CD14-positive monocyte (primary cell): ENCODE results near the gene TJP2. TPM values are rescaled to one million over a fixed set of nuclear protein-coding genes. Genes with fewer than 3 reads are reported as not detected.

Source experiments
- DNase-seq, 3 donors: peaks; one replicate each; pipeline ENCODE4 v3.0.0-alpha.2; 2011 to 2022
- H2AFZ ChIP-seq: 2 replicates; pipeline ENCODE4 v1.6.0; 2012; ENCODE audit warnings: mild to moderate bottlenecking, low read depth, low read length, inconsistent platforms; ENCODE audit not compliant: insufficient read depth, poor library complexity, severe bottlenecking
- H3K27ac ChIP-seq, 2 donors: 1 replicate in 1 of 2; 2 replicates in 1 of 2; pipeline ENCODE4 v1.5.1; 2012 to 2013; ENCODE audit warnings: low read length in 2 of 2, control low read depth in 1 of 2, inconsistent platforms in 1 of 2, low read depth in 1 of 2, mild to moderate bottlenecking in 1 of 2
- H3K27me3 ChIP-seq, 2 donors: one replicate each; pipeline versions ENCODE4 v1.6.0 to v1.6.1; 2011 to 2013; ENCODE audit warnings: low read length in 2 of 2; ENCODE audit not compliant: control insufficient read depth in 2 of 2, insufficient read depth in 2 of 2
- H3K36me3 ChIP-seq, 2 donors: replicated peaks in 1 of 2; 1 replicate in 1 of 2; 2 replicates in 1 of 2; pipeline versions ENCODE4 v1.5.1 to v1.6.1; 2012 to 2013; ENCODE audit warnings: low read length in 2 of 2, control low read depth in 1 of 2, inconsistent platforms in 1 of 2, mild to moderate bottlenecking in 1 of 2; ENCODE audit not compliant: insufficient read depth in 2 of 2, control insufficient read depth in 1 of 2
- H3K4me1 ChIP-seq, 2 donors: 1 replicate in 1 of 2; 2 replicates in 1 of 2; pipeline versions ENCODE4 v1.5.1 to v1.6.1; 2012 to 2013; ENCODE audit warnings: low read length in 2 of 2, control low read depth in 1 of 2, inconsistent platforms in 1 of 2, mild to moderate bottlenecking in 1 of 2, moderate library complexity in 1 of 2; ENCODE audit not compliant: insufficient read depth in 2 of 2, control insufficient read depth in 1 of 2
- H3K4me2 ChIP-seq: replicated peaks from 2 replicates; pipeline ENCODE3; 2012; ENCODE audit warnings: low read length, moderate library complexity, mild to moderate bottlenecking; ENCODE audit not compliant: poor library complexity, severe bottlenecking; ENCODE audit errors: extremely low read depth
- H3K4me3 ChIP-seq, 3 experiments: fragments of 200-600 bp in 1 of 3; sonication (generic) in 1 of 3; replicated peaks in 1 of 3; 1 replicate in 2 of 3; 2 replicates in 1 of 3; pipeline ENCODE4 v1.5.1; 2011 to 2013; ENCODE audit warnings: low read length in 3 of 3, mild to moderate bottlenecking in 3 of 3, control low read depth in 2 of 3, low read depth in 2 of 3, inconsistent platforms in 1 of 3, moderate library complexity in 1 of 3
- H3K79me2 ChIP-seq: 2 replicates; pipeline ENCODE4 v1.6.0; 2012; ENCODE audit warnings: mild to moderate bottlenecking, control low read depth, inconsistent platforms, low read length, moderate library complexity; ENCODE audit not compliant: insufficient read depth
- H3K9ac ChIP-seq: 2 replicates; pipeline ENCODE4 v1.6.0; 2017; ENCODE audit warnings: low read length, mild to moderate bottlenecking; ENCODE audit not compliant: insufficient read depth, poor library complexity, severe bottlenecking
- H3K9me3 ChIP-seq, 2 donors: replicated peaks in 1 of 2; 1 replicate in 1 of 2; 2 replicates in 1 of 2; pipeline versions ENCODE4 v1.5.1 to v1.6.1; 2012 to 2013; ENCODE audit warnings: low read length in 2 of 2, control low read depth in 1 of 2; ENCODE audit not compliant: control insufficient read depth in 1 of 2, insufficient read depth in 1 of 2
- H4K20me1 ChIP-seq: 2 replicates; pipeline ENCODE4 v1.6.0; 2012; ENCODE audit warnings: mild to moderate bottlenecking, low read length, control low read depth, moderate library complexity; ENCODE audit not compliant: insufficient read depth
- H3K27ac Mint-ChIP-seq, 7 donors: one replicate each; pipeline ENCODE4 v1.8.0; 2020; ENCODE audit warnings: mild to moderate bottlenecking in 7 of 7, mixed read lengths in 7 of 7, moderate library complexity in 6 of 7, inconsistent platforms in 2 of 7
- H3K27me3 Mint-ChIP-seq, 3 donors: one replicate each; pipeline ENCODE4 v1.8.0; 2021 to 2022; ENCODE audit warnings: low read depth in 3 of 3, mild to moderate bottlenecking in 3 of 3, mixed read lengths in 3 of 3, moderate library complexity in 3 of 3, inconsistent platforms in 1 of 3
- H3K36me3 Mint-ChIP-seq, 2 donors: one replicate each; pipeline ENCODE4 v1.8.0; 2020; ENCODE audit warnings: mixed read lengths in 2 of 2, inconsistent platforms in 1 of 2, mild to moderate bottlenecking in 1 of 2
- H3K4me1 Mint-ChIP-seq: one replicate; pipeline ENCODE4 v1.8.0; 2020; ENCODE audit warnings: mild to moderate bottlenecking, mixed read lengths
- H3K4me3 Mint-ChIP-seq, 2 donors: one replicate each; pipeline ENCODE4 v1.8.0; 2020; ENCODE audit warnings: mild to moderate bottlenecking in 2 of 2, mixed read lengths in 2 of 2, moderate library complexity in 1 of 2
- H3K9me3 Mint-ChIP-seq, 7 donors: one replicate each; pipeline ENCODE4 v1.8.0; 2020 to 2022; ENCODE audit warnings: mixed read lengths in 7 of 7, mild to moderate bottlenecking in 6 of 7, moderate library complexity in 6 of 7, inconsistent platforms in 2 of 7
- WGBS: methylation state at CpG from one replicate; pipeline ENCODE4 v1.1.5; 2013; ENCODE audit warnings: missing lambda C conversion rate; ENCODE audit not compliant: insufficient coverage; 5-methylcytosine and 5-hydroxymethylcytosine counted together
- intact Hi-C, 2 donors: fragments of 100-400 bp; cut with micrococcal nuclease; formaldehyde crosslinking; loops; one replicate each; pipeline versions ENCODE4 v1.15.0 to v1.15.1; 2023
- polyA plus RNA-seq, 3 donors: library from polyadenylated mRNA; depleted of rRNA in 1 of 3; unstranded in 2 of 3; stranded (reverse) in 1 of 3; fragments of 300-500 nt in 2 of 3; fragments of >200 nt in 1 of 3; fragmentation: Illumina TruSeq in 2 of 3; gene quantifications; 1 replicate in 2 of 3; 2 replicates in 1 of 3; pipeline ENCODE4 v1.2.3, GENCODE V29; 2012 to 2021
- TF ChIP-seq, protein P1 (sequence below): fragments of 200-600 bp; IDR thresholded peaks from one replicate; pipeline ENCODE4 v1.8.0; 2022; ENCODE audit warnings: antibody characterized with exemption, mild to moderate bottlenecking

The TJP2 gene
- polyA plus RNA-seq, 3 donors: 8.0 to 17.8 (median 13.8) TPM

GRCh38 chr9:69221036-69221435 lies 47.0 kb downstream of the TJP2 start:
- no peaks in the 10 kb centered on the region for H3K4me1 Mint-ChIP-seq
- Histone ChIP-seq H3K79me2 (no peaks in the 10 kb centered on the region), H3K9me3 (no peaks in the 10 kb centered on the region), H3K36me3 (peaks cover 24 to 71% of the 10 kb centered on the region in 2 donors), H2AFZ (no peak overlapping the region), H4K20me1 (no peaks in the 10 kb centered on the region), H3K27ac (no peak overlapping the region), H3K4me3 (no peak overlapping the region), H3K4me1 (no peaks in the 10 kb centered on the region), H3K27me3 (no peaks in the 10 kb centered on the region), H3K9ac (no peak overlapping the region), H3K4me2 (no peak overlapping the region)
- no peaks in the 10 kb centered on the region for H3K27me3 Mint-ChIP-seq
- DNase-seq: no peak
- intact Hi-C loops: no loop called here
- 98% methylated on average over 47 of the region's 47 CpGs for WGBS
- H3K36me3 Mint-ChIP-seq: peaks cover 45 to 63% of the 10 kb centered on the region in 2 donors
- peaks cover 0 to 3% (median 0%) of the 10 kb centered on the region in 7 donors for H3K9me3 Mint-ChIP-seq
- H3K27ac Mint-ChIP-seq: no peak overlapping the region
- TF ChIP-seq, protein P1, sequence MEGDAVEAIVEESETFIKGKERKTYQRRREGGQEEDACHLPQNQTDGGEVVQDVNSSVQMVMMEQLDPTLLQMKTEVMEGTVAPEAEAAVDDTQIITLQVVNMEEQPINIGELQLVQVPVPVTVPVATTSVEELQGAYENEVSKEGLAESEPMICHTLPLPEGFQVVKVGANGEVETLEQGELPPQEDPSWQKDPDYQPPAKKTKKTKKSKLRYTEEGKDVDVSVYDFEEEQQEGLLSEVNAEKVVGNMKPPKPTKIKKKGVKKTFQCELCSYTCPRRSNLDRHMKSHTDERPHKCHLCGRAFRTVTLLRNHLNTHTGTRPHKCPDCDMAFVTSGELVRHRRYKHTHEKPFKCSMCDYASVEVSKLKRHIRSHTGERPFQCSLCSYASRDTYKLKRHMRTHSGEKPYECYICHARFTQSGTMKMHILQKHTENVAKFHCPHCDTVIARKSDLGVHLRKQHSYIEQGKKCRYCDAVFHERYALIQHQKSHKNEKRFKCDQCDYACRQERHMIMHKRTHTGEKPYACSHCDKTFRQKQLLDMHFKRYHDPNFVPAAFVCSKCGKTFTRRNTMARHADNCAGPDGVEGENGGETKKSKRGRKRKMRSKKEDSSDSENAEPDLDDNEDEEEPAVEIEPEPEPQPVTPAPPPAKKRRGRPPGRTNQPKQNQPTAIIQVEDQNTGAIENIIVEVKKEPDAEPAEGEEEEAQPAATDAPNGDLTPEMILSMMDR: no peak
- no peak overlapping the region for H3K4me3 Mint-ChIP-seq

- peaks cover 47 to 64% of the 10 kb centered on the region in 2 donors for H3K36me3 Mint-ChIP-seq
- H3K27ac Mint-ChIP-seq: no peak overlapping the region
- H3K4me3 Mint-ChIP-seq: no peak overlapping the region
Measured at GRCh38 chr9:69222970-69223369, 48.9 kb downstream of the TJP2 start.

More at GRCh38 chr9:69222970-69223369, 48.9 kb downstream of the TJP2 start:
- TF ChIP-seq, protein P1: no peak
- peaks cover 0 to 2% (median 0%) of the 10 kb centered on the region in 3 donors for H3K27me3 Mint-ChIP-seq
- WGBS: 100% methylated on average over 6 of the region's 8 CpGs
- H3K9me3 ChIP-seq: no peaks in the 10 kb centered on the region
- no peak for DNase-seq
- H4K20me1 ChIP-seq: no peaks in the 10 kb centered on the region
- H3K9ac ChIP-seq: no peak overlapping the region
- no peaks in the 10 kb centered on the region for H3K27me3 ChIP-seq
- H3K9me3 Mint-ChIP-seq: peaks cover 0 to 3% (median 0%) of the 10 kb centered on the region in 7 donors
- no peaks in the 10 kb centered on the region for H3K4me1 ChIP-seq
- no peaks in the 10 kb centered on the region for H3K4me1 Mint-ChIP-seq
- no peak overlapping the region for H3K27ac ChIP-seq
- H2AFZ ChIP-seq: no peak overlapping the region
- H3K4me3 ChIP-seq: no peak overlapping the region
- H3K36me3 ChIP-seq: peaks cover 28 to 77% of the 10 kb centered on the region in 2 donors
- intact Hi-C loops: no loop called here
- H3K4me2 ChIP-seq: no peak overlapping the region
- no peaks in the 10 kb centered on the region for H3K79me2 ChIP-seq
